ENCODE data around the gene UGDH.
"Not testable (repeated sequence)": the region's sequence is repeated elsewhere in the genome, so short reads cannot be mapped to it uniquely, and the experiment has no call there.

Gene UGDH

GRCh38 chr4:39510348-39510929 is 16.8 kb downstream of the UGDH start:
- no peak for TF ChIP-seq CTCF (IDR thresholded peaks at IDR 0.05; ENCODE audit: low read depth, low read length, poor library complexity, severe bottlenecking)
- TF ChIP-seq EZH2phosphoT487 (IDR thresholded peaks at IDR 0.05; ENCODE audit: borderline replicate concordance, low read length) = no peak
- Histone ChIP-seq H3F3A (ENCODE audit: control insufficient read depth, insufficient read depth) (no peaks in the 10 kb centered on the region), H3K9me3 (ENCODE audit: control insufficient read depth, insufficient read depth, low read length) (no peaks in the 10 kb centered on the region), H3K4me3 (ENCODE audit: low read length) (no peak overlapping the region), H3K9me2 (replicated peaks; ENCODE audit: control insufficient read depth, low read length) (no peaks in the 10 kb centered on the region), H4K20me1 (ENCODE audit: control insufficient read depth, insufficient read depth, low read depth, low read length) (no peaks in the 10 kb centered on the region), H3K4me1 (ENCODE audit: control insufficient read depth, low read length) (no peaks in the 10 kb centered on the region), H3K27me3 (ENCODE audit: control insufficient read depth, low read length) (no peaks in the 10 kb centered on the region), H3K79me2 (ENCODE audit: control insufficient read depth, low read length) (no peaks in the 10 kb centered on the region), H3K27ac (ENCODE audit: low read depth, low read length) (no peak overlapping the region), H3K4me2 (ENCODE audit: low read length) (no peak overlapping the region), H3K36me3 (ENCODE audit: control insufficient read depth, low read length) (peaks cover 45% of the 10 kb centered on the region)

DNA sequence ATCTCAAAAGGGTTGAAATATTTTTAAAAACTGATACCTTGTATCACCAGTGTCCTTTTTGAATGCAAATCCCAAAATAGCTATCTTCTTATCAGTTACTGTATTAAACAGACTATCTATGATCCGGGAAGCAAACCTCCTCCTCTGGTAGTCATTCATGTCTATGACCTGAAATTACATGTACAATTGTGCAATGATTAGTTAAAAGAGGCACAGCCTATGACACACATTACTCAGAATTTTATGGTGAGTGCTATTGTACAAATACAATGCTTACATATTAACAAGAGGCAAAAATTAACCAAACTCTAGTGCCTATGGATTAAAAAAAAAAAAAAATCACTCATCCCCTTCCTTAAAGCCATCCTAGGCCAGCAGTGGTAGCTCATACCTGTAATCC is 21.7 kb downstream of the UGDH start:
- H4K20me1 ChIP-seq (ENCODE audit: control insufficient read depth, insufficient read depth, low read depth, low read length) = no peaks in the 10 kb centered on the region
- no peaks in the 10 kb centered on the region for H3K9me3 ChIP-seq (ENCODE audit: control insufficient read depth, insufficient read depth, low read length)
- H3K4me1 ChIP-seq (ENCODE audit: control insufficient read depth, low read length) = no peaks in the 10 kb centered on the region
- no peaks in the 10 kb centered on the region for H3K9me2 ChIP-seq (replicated peaks; ENCODE audit: control insufficient read depth, low read length)
- no peaks in the 10 kb centered on the region for H3K79me2 ChIP-seq (ENCODE audit: control insufficient read depth, low read length)
- no peaks in the 10 kb centered on the region for H3K27me3 ChIP-seq (ENCODE audit: control insufficient read depth, low read length)
- peaks cover 57% of the 10 kb centered on the region for H3K36me3 ChIP-seq (ENCODE audit: control insufficient read depth, low read length)
- no peak overlapping the region for H3K27ac ChIP-seq (ENCODE audit: low read depth, low read length)
- TF ChIP-seq EZH2phosphoT487 (IDR thresholded peaks at IDR 0.05; ENCODE audit: borderline replicate concordance, low read length) = no peak
- no peak for TF ChIP-seq CTCF (IDR thresholded peaks at IDR 0.05; ENCODE audit: low read depth, low read length, poor library complexity, severe bottlenecking)
- H3K4me3 ChIP-seq (ENCODE audit: low read length) = no peak overlapping the region
- no peaks in the 10 kb centered on the region for H3F3A ChIP-seq (ENCODE audit: control insufficient read depth, insufficient read depth)
- H3K4me2 ChIP-seq (ENCODE audit: low read length) = no peak overlapping the region

DNA sequence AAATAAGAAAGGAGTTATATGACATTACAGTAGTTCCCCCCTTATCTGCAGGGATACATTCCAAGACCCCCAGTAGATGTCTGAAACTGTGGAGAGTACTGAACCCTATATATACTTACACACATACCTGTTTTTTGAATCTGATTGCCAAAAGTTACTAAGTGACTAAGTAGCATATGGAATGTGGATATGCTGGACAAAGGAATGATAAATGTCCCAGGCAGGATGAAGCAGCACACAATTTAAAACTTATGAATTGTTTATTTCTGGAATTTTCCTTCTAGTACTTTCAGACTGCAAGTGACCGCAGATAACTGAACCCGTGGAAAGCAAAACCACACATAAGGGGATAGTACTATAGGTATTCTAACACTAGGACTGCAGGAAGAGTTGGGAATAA is 22.7 kb downstream of the UGDH start:
- Histone ChIP-seq H3K4me2 (ENCODE audit: low read length) (no peak overlapping the region), H3K9me2 (replicated peaks; ENCODE audit: control insufficient read depth, low read length) (no peaks in the 10 kb centered on the region), H3K4me3 (ENCODE audit: low read length) (no peak overlapping the region), H3K79me2 (ENCODE audit: control insufficient read depth, low read length) (no peaks in the 10 kb centered on the region), H4K20me1 (ENCODE audit: control insufficient read depth, insufficient read depth, low read depth, low read length) (no peaks in the 10 kb centered on the region), H3K27me3 (ENCODE audit: control insufficient read depth, low read length) (no peaks in the 10 kb centered on the region), H3K4me1 (ENCODE audit: control insufficient read depth, low read length) (no peaks in the 10 kb centered on the region), H3K27ac (ENCODE audit: low read depth, low read length) (no peak overlapping the region), H3K9me3 (ENCODE audit: control insufficient read depth, insufficient read depth, low read length) (no peaks in the 10 kb centered on the region), H3F3A (ENCODE audit: control insufficient read depth, insufficient read depth) (no peaks in the 10 kb centered on the region), H3K36me3 (ENCODE audit: control insufficient read depth, low read length) (peaks cover 47% of the 10 kb centered on the region)
- TF ChIP-seq EZH2phosphoT487 (IDR thresholded peaks at IDR 0.05; ENCODE audit: borderline replicate concordance, low read length) (no peak), CTCF (IDR thresholded peaks at IDR 0.05; ENCODE audit: low read depth, low read length, poor library complexity, severe bottlenecking) (no peak)

GRCh38 chr4:39502664-39503035 is 24.6 kb downstream of the UGDH start:
- not testable (repeated sequence) for H3K27me3 ChIP-seq (ENCODE audit: control insufficient read depth, low read length); H3K9me3 ChIP-seq (ENCODE audit: control insufficient read depth, insufficient read depth, low read length); H3K79me2 ChIP-seq (ENCODE audit: control insufficient read depth, low read length); H3K4me3 ChIP-seq (ENCODE audit: low read length); H3K9me2 ChIP-seq (replicated peaks; ENCODE audit: control insufficient read depth, low read length); H4K20me1 ChIP-seq (ENCODE audit: control insufficient read depth, insufficient read depth, low read depth, low read length); H3F3A ChIP-seq (ENCODE audit: control insufficient read depth, insufficient read depth); H3K4me1 ChIP-seq (ENCODE audit: control insufficient read depth, low read length); H3K4me2 ChIP-seq (ENCODE audit: low read length); H3K27ac ChIP-seq (ENCODE audit: low read depth, low read length)
- H3K36me3 ChIP-seq (ENCODE audit: control insufficient read depth, low read length) = peaks cover 36% of the 10 kb centered on the region

Data from DOHH2 (cell line).